Stomach (tissue), 4 donors: ENCODE measurements around the gene SGMS1.

Experiments used
- EP300 ChIP-seq: sonication (generic); formaldehyde crosslinking; IDR thresholded peaks from one replicate; pipeline ENCODE4 v1.6.1; 2017; ENCODE audit warnings: antibody characterized with exemption
- POLR2A ChIP-seq, 4 donors: fragments of 450-650 bp; IDR thresholded peaks; one replicate each; pipeline ENCODE4 v1.6.1; 2016; ENCODE audit warnings: antibody characterized with exemption in 4 of 4, control low read depth in 2 of 4, mild to moderate bottlenecking in 1 of 4, moderate library complexity in 1 of 4
- POLR2AphosphoS5 ChIP-seq, 3 donors: sonication (generic); formaldehyde crosslinking; IDR thresholded peaks; one replicate each; pipeline ENCODE4 v1.6.1; 2016; ENCODE audit warnings: antibody characterized with exemption in 3 of 3
- TF ChIP-seq, protein P1 (sequence below), 7 experiments: fragments of 450-650 bp in 4 of 7; fragments of 200-600 bp in 3 of 7; sonication (generic) in 3 of 7; IDR thresholded peaks; one replicate each; pipeline ENCODE4 v1.5.1; 2016 to 2019; ENCODE audit warnings: antibody characterized with exemption in 7 of 7, control low read depth in 2 of 7, mild to moderate bottlenecking in 1 of 7

DNA sequence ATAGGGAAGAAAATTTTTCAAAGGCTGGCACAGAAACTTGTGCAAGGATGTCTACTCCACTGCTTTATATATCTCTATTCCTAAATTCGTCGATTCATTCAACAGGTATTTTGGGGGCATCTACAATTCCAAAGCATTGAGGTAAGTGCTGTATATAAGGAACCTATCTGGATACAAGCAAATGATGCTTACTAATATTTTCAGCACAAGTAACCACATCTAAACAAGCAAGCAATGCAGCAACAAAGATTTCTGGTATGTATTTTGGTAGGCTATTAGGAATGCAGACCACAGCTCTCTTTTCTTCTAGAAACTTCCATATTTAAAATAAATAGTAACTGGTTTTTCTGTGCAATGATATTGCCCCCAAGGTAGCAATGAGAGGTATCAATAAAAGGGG is 183.9 kb downstream of the SGMS1 start:
- TF ChIP-seq, protein P1, sequence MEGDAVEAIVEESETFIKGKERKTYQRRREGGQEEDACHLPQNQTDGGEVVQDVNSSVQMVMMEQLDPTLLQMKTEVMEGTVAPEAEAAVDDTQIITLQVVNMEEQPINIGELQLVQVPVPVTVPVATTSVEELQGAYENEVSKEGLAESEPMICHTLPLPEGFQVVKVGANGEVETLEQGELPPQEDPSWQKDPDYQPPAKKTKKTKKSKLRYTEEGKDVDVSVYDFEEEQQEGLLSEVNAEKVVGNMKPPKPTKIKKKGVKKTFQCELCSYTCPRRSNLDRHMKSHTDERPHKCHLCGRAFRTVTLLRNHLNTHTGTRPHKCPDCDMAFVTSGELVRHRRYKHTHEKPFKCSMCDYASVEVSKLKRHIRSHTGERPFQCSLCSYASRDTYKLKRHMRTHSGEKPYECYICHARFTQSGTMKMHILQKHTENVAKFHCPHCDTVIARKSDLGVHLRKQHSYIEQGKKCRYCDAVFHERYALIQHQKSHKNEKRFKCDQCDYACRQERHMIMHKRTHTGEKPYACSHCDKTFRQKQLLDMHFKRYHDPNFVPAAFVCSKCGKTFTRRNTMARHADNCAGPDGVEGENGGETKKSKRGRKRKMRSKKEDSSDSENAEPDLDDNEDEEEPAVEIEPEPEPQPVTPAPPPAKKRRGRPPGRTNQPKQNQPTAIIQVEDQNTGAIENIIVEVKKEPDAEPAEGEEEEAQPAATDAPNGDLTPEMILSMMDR (IDR thresholded peaks at IDR 0.05): no peak
- TF ChIP-seq POLR2AphosphoS5 (IDR thresholded peaks at IDR 0.05) (no peak), EP300 (no peak), POLR2A (IDR thresholded peaks at IDR 0.05) (no peak)
